RPMI8226 (cell line): Measurements from ENCODE around the gene SLC6A5.
"Not testable (repeated sequence)": the region's sequence is repeated elsewhere in the genome, so short reads cannot be mapped to it uniquely, and the experiment has no call there.

Experiments
- DNase-seq: peaks from one replicate; pipeline ENCODE4 v3.0.0-alpha.2; 2015

The SLC6A5 gene

GRCh38 chr11:20599221-20600019, at the start of gene SLC6A5:
Gene SLC6A5 (plus strand): TSS chr11:20599608. CDS start chr11:20599673, 65 bp downstream.
- peak; percentile 61 for DNase-seq

- DNase-seq: no peak
These were observed 48.3 kb upstream of the SLC6A5 start for GRCh38 chr11:20551096-20551495.

- no peak for DNase-seq
These were observed 43.6 kb upstream of the SLC6A5 start for GRCh38 chr11:20555783-20556182.

GRCh38 chr11:20556396-20556795, 43.0 kb upstream of the SLC6A5 start:
- DNase-seq: not testable (repeated sequence)

- DNase-seq: no peak
These were observed 40.7 kb upstream of the SLC6A5 start for GRCh38 chr11:20558741-20559140.

- DNase-seq: no peak
These were observed 39.7 kb upstream of the SLC6A5 start for GRCh38 chr11:20559523-20560300.

GRCh38 chr11:20561915-20562314, 37.5 kb upstream of the SLC6A5 start:
- DNase-seq: no peak

- DNase-seq: no peak
These were observed 35.5 kb upstream of the SLC6A5 start for GRCh38 chr11:20563866-20564265.

- DNase-seq: no peak
These were observed 34.4 kb upstream of the SLC6A5 start for GRCh38 chr11:20564846-20565635.

GRCh38 chr11:20566115-20566514, 33.3 kb upstream of the SLC6A5 start:
- not testable (repeated sequence) for DNase-seq

- no peak for DNase-seq
These were observed 32.6 kb upstream of the SLC6A5 start for GRCh38 chr11:20566591-20567434.

GRCh38 chr11:20579725-20580124, 19.7 kb upstream of the SLC6A5 start:
- DNase-seq: not testable (repeated sequence)

- no peak for DNase-seq
These were observed 16.2 kb upstream of the SLC6A5 start for GRCh38 chr11:20583201-20583600.

GRCh38 chr11:20584093-20584774, 15.2 kb upstream of the SLC6A5 start:
- DNase-seq: no peak

- no peak for DNase-seq
These were observed 9.6 kb upstream of the SLC6A5 start for GRCh38 chr11:20589796-20590195.

- DNase-seq: no peak
These were observed 9.0 kb upstream of the SLC6A5 start for GRCh38 chr11:20590381-20590780.

GRCh38 chr11:20592741-20593140, 6.7 kb upstream of the SLC6A5 start:
- DNase-seq: no peak

GRCh38 chr11:20594274-20595061, 4.9 kb upstream of the SLC6A5 start:
- DNase-seq: no peak

GRCh38 chr11:20595101-20595500, 4.3 kb upstream of the SLC6A5 start:
- no peak for DNase-seq

GRCh38 chr11:20596205-20597153, 2.9 kb upstream of the SLC6A5 start:
- no peak for DNase-seq
